Activated CD4-positive, alpha-beta T cell treated with anti-CD3 and anti-CD28 coated beads, Interleukin-2, amount 50 U/mL, for 24 hours (primary cell): ENCODE results near the gene ODF2.
A peak's percentile ranks its signal among the peaks of the same experiment; 100 is the strongest.

Experiments
- DNase-seq, 2 donors: peaks; one replicate each; pipeline ENCODE4 v3.0.0-alpha.2; 2020; ENCODE audit warnings: low read depth in 1 of 2, low spot score in 1 of 2

ODF2 gene

GRCh38 chr9:128526720-128527119, 70.9 kb downstream of the ODF2 start:
- no peak for DNase-seq

- no peak for DNase-seq
Measured at GRCh38 chr9:128528445-128529160, 72.8 kb downstream of the ODF2 start.

GRCh38 chr9:128529191-128529590, 73.4 kb downstream of the ODF2 start:
- no peak for DNase-seq

- DNase-seq = no peak
Measured at GRCh38 chr9:128532581-128532980, 76.8 kb downstream of the ODF2 start.

- no peak for DNase-seq
Measured at GRCh38 chr9:128540634-128541360, 85.0 kb downstream of the ODF2 start.

- DNase-seq = no peak
Measured at GRCh38 chr9:128546504-128546903, 90.7 kb downstream of the ODF2 start.

GRCh38 chr9:128548876-128549275, 93.1 kb downstream of the ODF2 start:
- no peak for DNase-seq

- DNase-seq = peak in 1 of 2 donors; percentile 33
Measured at GRCh38 chr9:128550226-128550625, 94.4 kb downstream of the ODF2 start.
